Retinal pigment epithelial cell (primary cell): ENCODE measurements around the gene TMEM198.

Source experiments
- DNase-seq: peaks from one replicate; pipeline ENCODE4 v3.0.0-alpha.2; 2010; ENCODE audit warnings: low read depth
- H3K4me3 ChIP-seq: 2 replicates; pipeline ENCODE4 v1.5.1; 2011; ENCODE audit warnings: mild to moderate bottlenecking, low read length, control low read depth, moderate library complexity
- CTCF ChIP-seq: conservative IDR thresholded peaks from 2 replicates; pipeline ENCODE4 v1.5.1; 2011; ENCODE audit warnings: low read depth, low read length, control low read depth, inconsistent platforms

Gene TMEM198

GRCh38 chr2:219593154-219593553, 49.3 kb downstream of the TMEM198 start:
- no peak for TF ChIP-seq CTCF
- DNase-seq = no peak
- no peak overlapping the region for H3K4me3 ChIP-seq

GRCh38 chr2:219595256-219595655, 51.4 kb downstream of the TMEM198 start:
- peak; percentile 40 for TF ChIP-seq CTCF
- no peak for DNase-seq
- H3K4me3 ChIP-seq = no peak overlapping the region

GRCh38 chr2:219596954-219597551, 53.2 kb downstream of the TMEM198 start:
- no peak for TF ChIP-seq CTCF
- DNase-seq = no peak
- peak overlapping the region; percentile 92 for H3K4me3 ChIP-seq

- peak; percentile 88 for DNase-seq
- H3K4me3 ChIP-seq = peak within 1 kb of the TSS; percentile 92
- no peak for TF ChIP-seq CTCF
These were observed 53.9 kb downstream of the TMEM198 start, which contains the start of gene STK11IP for GRCh38 chr2:219597552-219598307. Gene STK11IP, plus strand, starts transcription at chr2:219597857. Its CDS starts 263 bp downstream, at chr2:219598120.

GRCh38 chr2:219598308-219599078, 54.7 kb downstream of the TMEM198 start:
- no peak for DNase-seq
- peak overlapping the region; percentile 92 for H3K4me3 ChIP-seq
- no peak for TF ChIP-seq CTCF
